22Rv1 (cell line): ENCODE data around the gene ADRA1B.

Experiments used
- CTCF ChIP-seq: fragments of 450-650 bp; IDR thresholded peaks from 2 replicates; pipeline ENCODE4 v1.5.1; 2017; ENCODE audit warnings: mild to moderate bottlenecking
- ZFX ChIP-seq: fragments of 450-650 bp; IDR thresholded peaks from 2 replicates; pipeline ENCODE4 v1.6.1; 2017; ENCODE audit warnings: antibody characterized with exemption, borderline replicate concordance

GRCh38 chr5:159899067-159900049 lies 16.9 kb upstream of the ADRA1B start:
- TF ChIP-seq CTCF (no peak), ZFX (no peak)
